Ramos (cell line): Measurements from ENCODE around the gene ATP10D.
"Not testable (repeated sequence)": the region's sequence is repeated elsewhere in the genome, so short reads cannot be mapped to it uniquely, and the experiment has no call there.

Experiments
- in situ Hi-C: fragments of 300-500 bp; cut with MboI; formaldehyde crosslinking; loops from one replicate; pipeline ENCODE4 v1.14.3; 2022; ENCODE audit warnings: low sequenced_read_pairs; ENCODE audit not compliant: unreplicated experiment

Gene ATP10D

GRCh38 chr4:47486231-47486673 lies 1.2 kb downstream of the ATP10D start:
- in situ Hi-C loops: no loop called here

- in situ Hi-C loops: not testable (repeated sequence)
These were observed 1.7 kb downstream of the ATP10D start for GRCh38 chr4:47486727-47487126.

DNA sequence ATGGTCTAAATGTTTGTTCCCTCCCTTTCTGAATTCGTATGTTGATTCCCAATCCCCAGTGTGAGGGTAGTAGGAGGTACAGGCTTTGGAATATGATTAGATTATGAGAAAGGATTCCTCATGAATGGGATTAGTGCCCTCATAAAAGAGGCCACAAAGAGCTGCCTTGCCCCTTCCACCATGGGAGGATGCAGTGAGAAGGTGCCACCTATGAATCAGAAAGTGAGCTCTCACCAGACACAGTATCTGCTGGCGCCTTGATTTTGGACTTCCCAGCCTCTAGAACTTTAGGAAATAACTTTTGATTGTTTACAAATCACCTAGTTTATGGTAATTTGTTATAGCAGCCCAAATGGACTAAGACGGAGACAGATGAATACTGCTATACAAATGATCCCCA lies 3.6 kb downstream of the ATP10D start:
- in situ Hi-C loops: no loop called here

DNA sequence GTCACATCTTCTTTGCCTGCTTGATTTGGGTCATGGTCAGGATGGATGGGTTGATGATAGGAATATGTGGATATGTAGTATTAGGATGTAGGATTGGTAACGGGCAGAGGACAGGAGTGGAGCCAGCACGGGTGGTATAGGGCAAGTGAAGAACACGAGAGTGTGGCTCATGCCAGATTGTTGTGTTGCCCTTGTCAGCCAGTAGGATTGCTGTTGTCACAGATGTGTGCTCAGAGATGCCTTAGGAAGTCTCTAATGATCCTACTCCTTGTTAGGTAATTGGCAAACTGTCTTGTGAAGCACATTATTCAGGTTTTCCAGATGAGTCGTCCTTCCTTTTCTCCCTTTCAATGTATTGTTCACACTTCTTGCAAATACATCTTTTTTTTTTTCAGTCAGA lies 5.5 kb downstream of the ATP10D start:
- in situ Hi-C loops: no loop called here

DNA sequence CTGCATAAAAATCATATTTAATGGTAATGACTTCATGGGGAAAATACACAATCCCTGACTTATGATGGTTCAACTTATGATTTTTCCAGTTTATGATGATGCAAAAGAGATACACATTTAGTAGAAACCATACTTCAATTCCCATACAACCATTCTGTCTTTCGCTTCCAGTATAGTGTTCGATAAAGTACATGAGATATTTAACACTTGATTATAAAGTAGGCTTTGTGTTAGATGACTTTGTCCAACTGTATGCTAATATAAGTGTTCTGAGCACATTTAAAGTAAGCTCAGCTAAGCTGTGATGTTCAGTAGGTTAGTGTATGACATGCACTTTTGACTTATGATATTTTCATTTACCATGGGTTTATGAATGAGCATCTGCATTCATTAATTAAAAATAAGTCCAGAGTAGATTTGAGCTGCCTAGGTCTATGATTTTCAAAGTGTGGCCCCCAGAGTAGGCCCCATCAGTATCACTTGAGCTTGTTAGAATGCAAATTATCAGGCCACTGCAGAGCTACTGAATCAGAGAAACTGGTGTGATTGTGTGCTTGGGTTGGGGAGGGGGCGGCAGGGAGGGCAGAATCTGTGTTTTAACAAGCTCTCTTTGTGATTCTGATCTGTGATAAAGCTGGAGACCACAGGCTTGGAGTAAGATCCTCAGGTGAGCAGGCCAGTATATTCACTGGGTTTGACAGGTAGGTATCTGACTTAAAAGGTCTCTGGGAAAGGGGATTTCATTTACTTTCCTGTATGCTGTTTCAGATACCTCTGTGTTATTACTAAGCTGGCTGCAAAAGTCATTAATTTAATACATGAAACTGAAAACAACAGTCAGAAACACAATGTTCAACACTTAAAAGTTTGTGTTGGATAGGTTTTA lies 8.4 kb downstream of the ATP10D start:
- in situ Hi-C loops: no loop called here

DNA sequence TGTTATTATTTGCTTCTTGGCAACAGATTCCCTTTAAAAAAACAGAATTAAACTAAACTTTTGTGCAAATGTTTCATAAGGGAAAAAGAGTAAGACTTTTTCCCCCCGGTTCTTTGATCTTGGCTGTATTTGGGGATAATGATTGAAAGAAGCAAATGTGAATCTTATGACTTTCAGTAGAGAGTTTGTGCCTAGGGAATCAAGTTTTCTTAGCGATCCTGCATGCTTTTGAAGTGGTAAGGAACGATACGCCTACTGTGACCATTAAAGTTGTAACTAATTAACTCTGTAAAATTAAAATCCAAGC lies 9.0 kb downstream of the ATP10D start:
- in situ Hi-C loops: no loop called here

DNA sequence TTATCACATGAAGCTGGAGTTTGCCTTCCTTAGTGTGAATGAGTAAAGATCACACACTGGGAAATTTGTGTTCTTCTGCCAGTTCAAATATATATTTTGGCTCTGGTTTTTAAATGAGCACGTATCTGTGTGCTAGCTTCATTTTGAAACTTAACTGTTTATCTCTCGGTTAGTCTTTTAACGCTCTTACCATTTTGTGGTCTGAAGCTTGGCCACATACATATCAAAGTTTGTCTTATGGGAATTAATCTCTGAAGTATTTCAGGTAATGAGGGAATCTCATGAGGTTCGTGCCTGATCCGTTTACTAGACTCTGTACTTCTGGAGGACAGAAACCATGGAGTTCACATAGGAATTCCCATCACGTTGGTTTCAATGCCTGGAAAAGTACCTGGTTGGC lies 13.8 kb downstream of the ATP10D start:
- in situ Hi-C loops: no loop called here

DNA sequence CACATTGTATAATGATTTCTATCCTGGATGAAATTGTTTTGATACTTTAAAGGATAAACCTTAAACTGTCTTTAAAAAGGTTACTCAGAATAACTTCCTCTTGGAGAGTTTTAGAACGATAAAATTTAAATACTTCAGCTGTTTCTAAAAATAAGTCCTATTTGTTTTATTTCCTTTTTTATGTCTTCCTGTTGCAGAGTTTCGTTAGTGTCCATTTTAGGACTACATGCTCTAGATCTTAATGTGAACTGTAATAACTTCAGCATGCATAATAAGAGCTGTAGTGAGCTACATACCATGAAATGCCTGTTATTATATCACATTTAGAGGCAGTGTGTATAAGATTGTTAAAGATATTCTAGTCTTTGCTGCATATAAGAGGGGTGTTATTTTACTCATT lies 14.6 kb downstream of the ATP10D start:
- in situ Hi-C loops: no loop called here

- in situ Hi-C loops: no loop called here
These were observed 15.7 kb downstream of the ATP10D start for GRCh38 chr4:47500776-47501175.

- in situ Hi-C loops: no loop called here
These were observed 20.1 kb downstream of the ATP10D start for GRCh38 chr4:47505147-47505546.

DNA sequence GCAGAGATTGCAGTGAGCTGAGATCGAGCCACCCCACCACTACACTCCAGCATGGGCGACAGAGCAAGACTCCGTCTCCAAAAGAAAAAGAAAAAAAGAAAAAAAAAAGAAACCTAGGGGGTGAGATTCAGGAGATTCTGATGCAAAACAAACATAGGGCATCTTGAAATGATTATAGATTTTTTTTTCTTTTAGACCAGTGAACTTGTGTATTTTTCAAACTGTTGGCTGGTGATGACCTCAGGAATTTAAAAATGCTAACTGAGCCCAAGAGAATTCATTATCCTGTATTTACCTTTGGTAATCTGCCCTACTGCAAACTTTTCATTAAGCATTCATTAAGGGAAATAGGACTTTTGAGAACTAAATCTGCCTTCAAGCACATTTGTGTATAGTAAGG lies 20.6 kb downstream of the ATP10D start:
- in situ Hi-C loops: no loop called here

DNA sequence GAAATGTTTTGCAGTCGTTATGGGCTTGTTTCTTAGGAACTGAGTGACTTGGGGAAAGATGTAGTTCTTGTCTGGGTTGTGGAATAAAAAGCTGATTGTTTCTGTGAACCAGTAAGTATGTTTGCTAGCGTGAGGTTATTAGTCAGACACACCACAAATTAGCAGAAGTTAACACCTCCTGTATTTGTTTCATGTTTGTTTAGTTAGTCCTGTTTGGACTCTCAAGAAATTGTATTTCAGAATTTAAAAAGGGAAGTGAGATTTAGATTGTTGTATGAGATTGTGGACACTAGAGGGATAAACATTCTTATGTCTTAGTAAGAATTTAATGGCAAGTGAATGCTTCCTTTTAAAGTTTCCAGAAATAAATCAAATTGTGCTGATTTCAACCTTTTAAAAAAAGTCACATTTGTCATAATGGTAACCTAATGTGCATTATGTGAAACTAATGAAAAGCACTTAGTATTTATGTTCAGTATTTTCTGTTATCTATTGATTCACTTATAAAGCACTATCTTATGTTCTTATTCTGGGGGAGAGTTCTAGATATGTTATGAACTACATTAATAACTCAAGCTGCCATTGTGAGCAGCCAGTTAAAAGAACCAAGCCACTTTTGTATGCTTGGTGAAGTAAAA lies 25.6 kb downstream of the ATP10D start:
- in situ Hi-C loops: no loop called here

GRCh38 chr4:47513461-47513860 lies 28.4 kb downstream of the ATP10D start:
- in situ Hi-C loops: no loop called here

- in situ Hi-C loops: no loop called here
These were observed 34.3 kb downstream of the ATP10D start for GRCh38 chr4:47519239-47519883.

GRCh38 chr4:47525154-47525819 lies 40.2 kb downstream of the ATP10D start:
- in situ Hi-C loops: no loop called here

- in situ Hi-C loops: no loop called here
These were observed 41.2 kb downstream of the ATP10D start for GRCh38 chr4:47526281-47526680.

- in situ Hi-C loops: not testable (repeated sequence)
These were observed 43.6 kb downstream of the ATP10D start for GRCh38 chr4:47528646-47529045.

GRCh38 chr4:47530801-47531200 lies 45.7 kb downstream of the ATP10D start:
- in situ Hi-C loops: no loop called here

- in situ Hi-C loops: no loop called here
These were observed 46.3 kb downstream of the ATP10D start for GRCh38 chr4:47531241-47531953.

DNA sequence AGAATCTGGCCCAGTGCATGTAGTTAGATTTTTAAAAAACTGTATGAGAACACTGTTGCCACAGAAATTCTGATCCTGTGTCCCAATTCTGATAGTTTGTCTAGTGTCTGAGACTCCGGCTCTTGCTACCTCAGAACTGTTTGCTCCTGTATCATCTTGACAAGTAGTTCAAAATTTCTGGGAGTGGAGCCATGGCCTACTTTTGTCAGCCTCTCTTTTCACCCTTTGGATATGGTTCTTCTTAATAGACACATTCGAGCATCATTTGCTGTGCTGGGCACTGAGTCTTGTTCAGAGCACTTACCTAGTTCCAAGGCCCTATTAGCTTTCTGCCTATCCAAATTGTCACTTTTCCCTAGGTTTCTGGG lies 46.9 kb downstream of the ATP10D start:
- in situ Hi-C loops: no loop called here
